CD4-positive, alpha-beta T cell (primary cell): ENCODE results near the gene VWA3B. TPM values are rescaled to one million over a fixed set of nuclear protein-coding genes. Genes with fewer than 3 reads are reported as not detected.
A peak's percentile ranks its signal among the peaks of the same experiment; 100 is the strongest.

Source experiments
- ATAC-seq: fragments of 200-7000 bp; cut with Tn5 transposase; one replicate; pipeline ENCODE4 v1.10.0; 2022; ENCODE audit warnings: mild to moderate bottlenecking; ENCODE audit not compliant: poor library complexity
- CTCF ChIA-PET: fragments of 350-600 bp; sonication (Branson Sonifier 250); formaldehyde crosslinking; loops from one replicate; lab custom pipeline; 2021; ENCODE audit warnings: antibody characterized with exemption, inconsistent platforms; lab: Charles Lee
- POLR2A ChIA-PET: fragments of 350-600 bp; sonication (Branson Sonifier 250); formaldehyde crosslinking; loops from one replicate; lab custom pipeline; 2021; ENCODE audit warnings: antibody characterized with exemption, inconsistent platforms; lab: Charles Lee
- DNase-seq, 14 experiments: peaks; one replicate each; pipeline ENCODE4 v3.0.0-alpha.2; 2013 to 2020; ENCODE audit warnings: mixed read lengths in 2 of 14
- H3K27ac ChIP-seq, 2 donors: one replicate each; pipeline versions ENCODE4 v1.5.1 to v1.7.0; 2013; ENCODE audit warnings: low read length in 2 of 2, low read depth in 1 of 2, mild to moderate bottlenecking in 1 of 2
- H3K27me3 ChIP-seq, 2 experiments: 1 replicate in 1 of 2; 2 replicates in 1 of 2; pipeline versions ENCODE4 v1.6.1 to v1.7.0; 2013; ENCODE audit warnings: low read length in 2 of 2, control low read depth in 1 of 2, mild to moderate bottlenecking in 1 of 2, moderate library complexity in 1 of 2; ENCODE audit not compliant: insufficient read depth in 2 of 2, control insufficient read depth in 1 of 2
- H3K36me3 ChIP-seq: one replicate; pipeline ENCODE4 v1.6.1; 2013; ENCODE audit warnings: low read length, control low read depth; ENCODE audit not compliant: insufficient read depth
- H3K4me1 ChIP-seq: one replicate; pipeline ENCODE4 v1.6.1; 2013; ENCODE audit warnings: low read length, control low read depth; ENCODE audit not compliant: insufficient read depth
- H3K4me3 ChIP-seq: one replicate; pipeline ENCODE4 v1.5.1; 2013; ENCODE audit warnings: mild to moderate bottlenecking, low read length, moderate library complexity
- H3K9me3 ChIP-seq, 2 experiments: 1 replicate in 1 of 2; 2 replicates in 1 of 2; pipeline versions ENCODE4 v1.6.1 to v1.7.0; 2013; ENCODE audit warnings: low read length in 2 of 2, mild to moderate bottlenecking in 2 of 2, control low read depth in 1 of 2, moderate library complexity in 1 of 2; ENCODE audit not compliant: control insufficient read depth in 1 of 2, insufficient read depth in 1 of 2
- H3K27ac Mint-ChIP-seq: one replicate; pipeline ENCODE4 v1.8.0; 2020; ENCODE audit warnings: mixed read lengths
- H3K27me3 Mint-ChIP-seq: one replicate; pipeline ENCODE4 v1.8.0; 2021; ENCODE audit warnings: mixed read lengths
- H3K36me3 Mint-ChIP-seq: one replicate; pipeline ENCODE4 v1.8.0; 2021; ENCODE audit warnings: low read depth, mixed read lengths
- H3K4me1 Mint-ChIP-seq: one replicate; pipeline ENCODE4 v1.8.0; 2021; ENCODE audit warnings: low read depth, mixed read lengths
- H3K4me3 Mint-ChIP-seq: one replicate; pipeline ENCODE4 v1.8.0; 2020; ENCODE audit warnings: mild to moderate bottlenecking, mixed read lengths
- H3K9me3 Mint-ChIP-seq: one replicate; pipeline ENCODE4 v1.8.0; 2020; ENCODE audit warnings: mixed read lengths
- intact Hi-C, 2 experiments: fragments of 100-400 bp; cut with DNase I in 1 of 2; cut with micrococcal nuclease in 1 of 2; formaldehyde crosslinking; loops; one replicate each; pipeline versions ENCODE4 v1.15.1 to v1.9.0; 2023 to 2025; cut with DNase I, micrococcal nuclease
- total RNA-seq, 174 experiments: library from RNA in 2 of 174; stranded (reverse) in 2 of 174; gene quantifications; one replicate each; pipeline ENCODE4 v1.2.3 and lab custom pipeline; 2021 to 2026
- TF ChIP-seq, protein P1 (sequence below): fragments of 200-600 bp; IDR thresholded peaks from one replicate; pipeline ENCODE4 v1.8.0; 2022; ENCODE audit warnings: antibody characterized with exemption, mild to moderate bottlenecking

The VWA3B gene
- total RNA-seq, 2 experiments from 2014 or later, result not detected

DNA sequence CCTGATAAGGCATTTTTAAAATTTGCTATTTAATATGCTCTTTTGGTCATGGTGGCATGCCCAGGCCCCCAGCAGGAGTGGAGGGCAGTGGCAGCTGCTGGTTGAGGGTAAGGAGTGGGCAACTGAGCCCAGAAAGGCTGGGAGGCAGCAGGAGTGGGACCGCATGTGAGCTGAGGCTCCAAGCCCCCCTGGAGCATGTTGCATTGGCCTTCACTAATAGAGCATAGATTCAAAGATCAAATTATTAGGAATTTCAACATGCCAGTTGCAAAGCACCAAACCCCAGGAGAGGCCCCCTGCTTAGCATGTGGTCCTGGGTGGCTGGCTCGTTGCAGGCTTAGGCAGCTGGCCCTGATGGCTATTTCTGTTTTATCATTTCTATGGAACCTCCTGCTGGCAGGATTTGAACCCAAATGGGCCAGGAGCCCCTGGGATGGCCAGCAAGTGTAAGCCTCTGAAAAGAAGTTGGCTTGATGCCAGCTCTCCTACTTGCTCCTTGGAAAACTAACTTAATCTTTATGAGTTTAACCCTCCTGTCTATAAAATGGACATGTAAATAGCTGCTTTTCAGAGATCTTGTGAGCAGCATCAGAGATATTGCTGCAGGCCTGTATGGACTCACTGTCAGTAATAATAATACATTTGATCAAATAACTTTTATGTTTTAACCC is 49.2 kb upstream of the VWA3B start:
- CTCF ChIA-PET, result no interaction called here
- ATAC-seq, result no peak

DNA sequence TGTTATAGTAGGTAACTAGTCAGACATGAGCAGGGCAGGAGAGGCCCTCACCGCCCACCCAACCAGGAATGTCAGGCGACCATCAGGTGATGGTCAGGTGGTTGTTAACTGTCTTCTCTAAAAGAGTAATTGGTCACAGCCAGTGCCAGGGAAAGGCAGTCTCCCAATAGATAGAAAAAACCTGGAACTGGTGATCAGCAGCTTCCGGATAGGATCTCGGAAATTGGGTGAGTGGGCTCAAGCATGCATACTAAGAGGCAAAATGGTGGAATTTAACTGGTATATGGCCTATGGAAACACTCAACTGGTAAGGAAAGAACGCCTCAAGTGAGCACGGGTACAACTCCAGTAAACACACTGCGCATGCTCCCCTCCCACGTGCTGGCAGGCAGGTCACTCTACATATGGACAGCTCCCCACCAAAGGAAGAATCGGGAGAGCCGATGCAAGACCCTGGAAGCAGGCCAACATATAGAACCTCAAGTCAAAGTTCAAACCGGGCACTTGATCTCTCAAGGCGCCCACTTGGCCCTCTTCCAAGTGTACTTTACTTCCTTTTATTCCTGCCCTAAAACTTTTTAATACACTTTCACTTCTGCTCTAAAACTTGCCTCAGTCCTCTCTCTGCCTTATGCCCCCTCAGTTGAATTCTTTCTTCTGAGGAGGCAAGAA is 47.7 kb upstream of the VWA3B start:
- intact Hi-C loops, result no loop called here
- peaks cover 9% of the 10 kb centered on the region for H3K27me3 Mint-ChIP-seq
- H3K4me1 ChIP-seq, result no peaks in the 10 kb centered on the region
- H3K4me3 ChIP-seq, result no peak overlapping the region
- H3K9me3 ChIP-seq, result peaks cover 11 to 12% of the 10 kb centered on the region in 2 experiments
- ChIA-PET CTCF (no interaction called here), POLR2A (no interaction called here)
- no peak overlapping the region for H3K4me3 Mint-ChIP-seq
- peaks cover 8% of the 10 kb centered on the region for H3K36me3 Mint-ChIP-seq
- TF ChIP-seq, protein P1, sequence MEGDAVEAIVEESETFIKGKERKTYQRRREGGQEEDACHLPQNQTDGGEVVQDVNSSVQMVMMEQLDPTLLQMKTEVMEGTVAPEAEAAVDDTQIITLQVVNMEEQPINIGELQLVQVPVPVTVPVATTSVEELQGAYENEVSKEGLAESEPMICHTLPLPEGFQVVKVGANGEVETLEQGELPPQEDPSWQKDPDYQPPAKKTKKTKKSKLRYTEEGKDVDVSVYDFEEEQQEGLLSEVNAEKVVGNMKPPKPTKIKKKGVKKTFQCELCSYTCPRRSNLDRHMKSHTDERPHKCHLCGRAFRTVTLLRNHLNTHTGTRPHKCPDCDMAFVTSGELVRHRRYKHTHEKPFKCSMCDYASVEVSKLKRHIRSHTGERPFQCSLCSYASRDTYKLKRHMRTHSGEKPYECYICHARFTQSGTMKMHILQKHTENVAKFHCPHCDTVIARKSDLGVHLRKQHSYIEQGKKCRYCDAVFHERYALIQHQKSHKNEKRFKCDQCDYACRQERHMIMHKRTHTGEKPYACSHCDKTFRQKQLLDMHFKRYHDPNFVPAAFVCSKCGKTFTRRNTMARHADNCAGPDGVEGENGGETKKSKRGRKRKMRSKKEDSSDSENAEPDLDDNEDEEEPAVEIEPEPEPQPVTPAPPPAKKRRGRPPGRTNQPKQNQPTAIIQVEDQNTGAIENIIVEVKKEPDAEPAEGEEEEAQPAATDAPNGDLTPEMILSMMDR, result no peak
- ATAC-seq (no peak), DNase-seq (peak in 2 of 14 experiments; percentile 29 to 44)
- H3K4me1 Mint-ChIP-seq, result no peaks in the 10 kb centered on the region
- no peak overlapping the region for H3K27ac Mint-ChIP-seq
- peaks cover 20% of the 10 kb centered on the region for H3K9me3 Mint-ChIP-seq
- H3K36me3 ChIP-seq, result no peaks in the 10 kb centered on the region
- H3K27ac ChIP-seq, result no peak overlapping the region
- peaks cover 0 to 8% of the 10 kb centered on the region in 2 experiments for H3K27me3 ChIP-seq

More for the DNA sequence above, 49.2 kb upstream of the VWA3B start:
- DNase-seq, result no peak
- TF ChIP-seq, protein P1, result no peak
- intact Hi-C loops, result no loop called here
- Mint-ChIP-seq H3K4me3 (no peak overlapping the region), H3K4me1 (no peaks in the 10 kb centered on the region), H3K27me3 (peaks cover 9% of the 10 kb centered on the region), H3K27ac (no peak overlapping the region), H3K9me3 (peaks cover 7% of the 10 kb centered on the region), H3K36me3 (no peaks in the 10 kb centered on the region)
- H3K9me3 ChIP-seq, result peaks cover 0 to 11% of the 10 kb centered on the region in 2 experiments
- peaks cover 0 to 8% of the 10 kb centered on the region in 2 experiments for H3K27me3 ChIP-seq
- H3K27ac ChIP-seq, result no peak overlapping the region
- H3K4me1 ChIP-seq, result no peaks in the 10 kb centered on the region
- POLR2A ChIA-PET, result no interaction called here
- no peaks in the 10 kb centered on the region for H3K36me3 ChIP-seq
- no peak overlapping the region for H3K4me3 ChIP-seq

DNA sequence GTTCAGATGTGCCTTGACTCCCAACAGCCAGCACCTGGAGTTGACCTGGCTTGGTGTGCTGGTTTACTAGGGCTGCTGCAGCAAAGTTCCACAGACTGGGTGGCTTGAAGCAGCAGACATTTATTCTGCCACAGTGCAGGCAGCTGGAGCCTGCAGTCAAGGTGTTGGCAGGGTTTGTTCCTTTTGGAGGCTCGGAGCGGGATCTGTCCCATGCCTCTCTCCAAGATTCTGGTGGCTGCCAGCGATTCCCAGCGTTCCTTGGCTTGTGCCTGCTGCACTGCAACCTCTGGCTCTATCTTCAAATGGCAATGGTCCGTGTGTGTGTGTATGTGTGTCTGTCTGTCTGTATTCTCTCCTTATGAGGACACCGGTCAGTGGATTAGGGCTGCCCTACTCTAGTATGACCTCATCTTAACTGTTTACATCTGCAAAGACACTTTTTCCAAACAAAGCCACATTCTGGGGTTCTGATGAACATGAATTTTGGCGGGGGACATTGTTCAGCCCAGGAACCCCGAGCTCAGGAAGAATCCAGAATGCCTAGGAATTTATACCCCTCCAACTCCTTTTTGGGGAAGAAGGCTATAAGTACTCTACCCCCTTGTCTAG is 46.5 kb upstream of the VWA3B start:
- CTCF ChIA-PET, result no interaction called here
- ATAC-seq (no peak), DNase-seq (no peak)
- peaks cover 0 to 8% of the 10 kb centered on the region in 2 experiments for H3K27me3 ChIP-seq
- Mint-ChIP-seq H3K4me1 (no peaks in the 10 kb centered on the region), H3K27me3 (peaks cover 9% of the 10 kb centered on the region), H3K27ac (no peak overlapping the region), H3K9me3 (peaks cover 31% of the 10 kb centered on the region), H3K36me3 (peaks cover 8% of the 10 kb centered on the region), H3K4me3 (no peak overlapping the region)
- POLR2A ChIA-PET, result no interaction called here
- no peak overlapping the region for H3K4me3 ChIP-seq
- TF ChIP-seq, protein P1, result no peak
- H3K4me1 ChIP-seq, result no peaks in the 10 kb centered on the region
- peaks cover 12 to 16% of the 10 kb centered on the region in 2 experiments for H3K9me3 ChIP-seq
- no peaks in the 10 kb centered on the region for H3K36me3 ChIP-seq
- H3K27ac ChIP-seq, result no peak overlapping the region
- intact Hi-C loops, result no loop called here
